Measurements from ENCODE around the gene PLEKHJ1.

DNA sequence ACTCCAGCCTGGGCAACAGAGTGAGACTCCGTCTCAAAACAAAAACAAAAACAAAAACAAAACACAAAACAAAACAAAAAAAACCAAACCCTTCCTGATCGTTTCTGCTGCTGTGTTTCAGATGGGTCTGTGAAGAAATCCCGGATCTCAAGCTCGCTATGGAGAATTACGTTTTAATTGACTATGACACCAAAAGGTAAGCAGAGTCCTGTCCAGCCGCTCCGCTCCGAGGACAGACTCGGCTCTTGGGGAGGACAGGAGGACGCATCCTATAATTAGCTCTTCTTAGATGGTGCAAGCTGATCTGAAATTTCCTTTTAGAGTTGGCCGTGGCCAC, 50.4 kb downstream of the PLEKHJ1 start:
- TF ChIP-seq POLR2A (IDR thresholded peaks at IDR 0.05) (no peak), CTCF (IDR thresholded peaks at IDR 0.05) (no peak)
